BJ (cell line): Measurements from ENCODE around the gene RXYLT1. TPM values are rescaled to one million over a fixed set of nuclear protein-coding genes. Genes with fewer than 3 reads are reported as not detected.

Experiments used
- CTCF ChIA-PET: fragments of 350-600 bp; formaldehyde crosslinking; extraction: SDS; loops from one replicate; lab custom pipeline; 2021; ENCODE audit warnings: antibody characterized with exemption, inconsistent platforms; lab: Yijun Ruan, JAX
- POLR2A ChIA-PET: fragments of 300-600 bp; sonication (Branson Sonifier 250); formaldehyde crosslinking; extraction: SDS; loops from one replicate; lab custom pipeline; 2021; ENCODE audit warnings: antibody characterized with exemption; lab: Charles Lee
- DNase-seq: peaks from one replicate; pipeline ENCODE4 v3.0.0-alpha.2; 2011; ENCODE audit warnings: low read depth
- H3K27me3 ChIP-seq: 2 replicates; pipeline ENCODE4 v1.6.0; 2011; ENCODE audit warnings: low read length; ENCODE audit not compliant: control insufficient read depth, insufficient read depth
- H3K36me3 ChIP-seq: 2 replicates; pipeline ENCODE4 v1.5.1; 2011; ENCODE audit warnings: low read length; ENCODE audit not compliant: control insufficient read depth, insufficient read depth
- H3K4me3 ChIP-seq: 2 replicates; pipeline ENCODE4 v1.5.1; 2011; ENCODE audit warnings: low read depth, mild to moderate bottlenecking, control low read depth, low read length
- CTCF ChIP-seq: IDR thresholded peaks from 2 replicates; pipeline ENCODE4 v1.5.1; 2011; ENCODE audit warnings: low read depth, mild to moderate bottlenecking, control low read depth, inconsistent platforms, low read length, moderate library complexity; ENCODE audit not compliant: insufficient read depth
- polyA plus RNA-seq: library from polyadenylated mRNA; depleted of rRNA; stranded (reverse); fragments of >200 nt; gene quantifications from 2 replicates; pipeline ENCODE4 v1.2.3, GENCODE V29; 2011; rRNA removed
- small RNA-seq: library from RNA; depleted of rRNA; stranded (forward); fragments of <200 nt; gene quantifications from one replicate; pipeline ENCODE3, GENCODE V24; 2012; ENCODE audit warnings: low replicate concordance, low read depth; ENCODE audit not compliant: insufficient read length

RXYLT1 gene
- polyA plus RNA-seq, 1 experiment = 7.3 TPM

GRCh38 chr12:63855299-63855698 lies 75.6 kb downstream of the RXYLT1 start:
- H3K27me3 ChIP-seq = no peaks in the 10 kb centered on the region
- CTCF ChIA-PET = no interaction called here
- no peaks in the 10 kb centered on the region for H3K36me3 ChIP-seq
- no peak for TF ChIP-seq CTCF
- DNase-seq = no peak
- POLR2A ChIA-PET = interaction anchor here (0.7 kb wide), 1 partner anchor 258 kb away, joined by 3 read pairs; no protein-coding TSS in a partner anchor
- H3K4me3 ChIP-seq = no peak overlapping the region

- TF ChIP-seq CTCF = no peak
- CTCF ChIA-PET = no interaction called here
Measured at GRCh38 chr12:63857771-63858670, 78.3 kb downstream of the RXYLT1 start.

More at GRCh38 chr12:63857771-63858670, 78.3 kb downstream of the RXYLT1 start:
- Histone ChIP-seq H3K27me3 (no peaks in the 10 kb centered on the region), H3K4me3 (no peak overlapping the region), H3K36me3 (no peaks in the 10 kb centered on the region)
- POLR2A ChIA-PET = no interaction called here
- no peak for DNase-seq

Small RNA genes within 50 kb of the gene (small RNA-seq; reads per million reads assigned to genes)
- not detected for gene AC084357.1

Other genes with a start within 250 kb of the RXYLT1 start
- 2.2 and 3.8 TPM in 2 replicates for gene DPY19L2, start 111.4 kb upstream of the RXYLT1 start, polyA plus RNA-seq
- 15.7 and 19.3 TPM in 2 replicates for gene SRGAP1, start 64.8 kb downstream of the RXYLT1 start, polyA plus RNA-seq